Breast epithelium (tissue), 4 donors: ENCODE data around the gene SPRR5. TPM values are rescaled to one million over a fixed set of nuclear protein-coding genes. Genes with fewer than 3 reads are reported as not detected.

Experiments
- DNase-seq, 2 donors: peaks; one replicate each; pipeline ENCODE4 v3.0.0-alpha.2; 2019; ENCODE audit warnings: low spot score in 2 of 2
- H3K27ac ChIP-seq, 2 donors: fragments of 200-600 bp; sonication (generic) in 1 of 2; one replicate each; pipeline ENCODE4 v1.5.1; 2016 to 2019; ENCODE audit warnings: mild to moderate bottlenecking in 1 of 2
- H3K27me3 ChIP-seq, 2 donors: fragments of 200-600 bp; sonication (generic) in 1 of 2; one replicate each; pipeline versions ENCODE4 v1.5.1 to v1.6.0; 2017 to 2019; ENCODE audit warnings: control low read depth in 1 of 2, mild to moderate bottlenecking in 1 of 2
- H3K36me3 ChIP-seq: fragments of 200-600 bp; one replicate; pipeline ENCODE4 v1.5.1; 2019
- H3K4me1 ChIP-seq, 2 donors: fragments of 200-600 bp; sonication (generic); one replicate each; pipeline ENCODE4 v1.5.1; 2016 to 2019; ENCODE audit warnings: control low read depth in 1 of 2
- H3K4me3 ChIP-seq, 3 donors: fragments of 200-600 bp; sonication (generic); 1 replicate in 2 of 3; 2 replicates in 1 of 3; pipeline ENCODE4 v1.5.1; 2016 to 2019; ENCODE audit warnings: mild to moderate bottlenecking in 3 of 3, moderate library complexity in 2 of 3
- H3K9me3 ChIP-seq, 2 donors: fragments of 200-600 bp; sonication (generic) in 1 of 2; one replicate each; pipeline ENCODE4 v1.5.1; 2016 to 2019; ENCODE audit warnings: control low read depth in 1 of 2
- CTCF ChIP-seq, 3 donors: fragments of 450-650 bp; IDR thresholded peaks; one replicate each; pipeline ENCODE4 v1.5.1; 2016 to 2017; ENCODE audit warnings: antibody characterized with exemption in 3 of 3, mild to moderate bottlenecking in 3 of 3, moderate library complexity in 3 of 3
- POLR2A ChIP-seq: fragments of 450-650 bp; IDR thresholded peaks from one replicate; pipeline ENCODE4 v1.6.1; 2016; ENCODE audit warnings: antibody characterized with exemption, mild to moderate bottlenecking, moderate library complexity
- POLR2AphosphoS5 ChIP-seq, 3 donors: sonication (generic); formaldehyde crosslinking; IDR thresholded peaks; one replicate each; pipeline ENCODE4 v1.6.1; 2017; ENCODE audit warnings: antibody characterized with exemption in 3 of 3
- intact Hi-C: fragments of 100-400 bp; cut with DNase I; formaldehyde crosslinking; loops from one replicate; pipeline ENCODE4 v1.15.1; 2023; ENCODE audit warnings: low total_unique reads
- total RNA-seq, 3 donors: library from RNA; depleted of rRNA; stranded (reverse); fragments of >200 nt; gene quantifications; one replicate each; pipeline ENCODE4 v1.1.0, GENCODE V29; 2016

SPRR5 gene
- total RNA-seq, 3 donors from 2014 or later: not detected

- Histone ChIP-seq H3K36me3 (no peaks in the 10 kb centered on the region), H3K4me1 (no peaks in the 10 kb centered on the region), H3K9me3 (no peaks in the 10 kb centered on the region), H3K27ac (no peak overlapping the region), H3K4me3 (no peak overlapping the region), H3K27me3 (no peaks in the 10 kb centered on the region)
- TF ChIP-seq POLR2A: no peak
- DNase-seq: no peak
- intact Hi-C loops: no loop called here
Observed at GRCh38 chr1:152926091-152926490, 20.9 kb upstream of the SPRR5 start.

GRCh38 chr1:152928671-152929070 is 18.3 kb upstream of the SPRR5 start:
- no peaks in the 10 kb centered on the region for H3K36me3 ChIP-seq
- no peak for DNase-seq
- no peak overlapping the region for H3K4me3 ChIP-seq
- H3K9me3 ChIP-seq: no peaks in the 10 kb centered on the region
- no peaks in the 10 kb centered on the region for H3K4me1 ChIP-seq
- intact Hi-C loops: no loop called here
- H3K27ac ChIP-seq: no peak overlapping the region
- TF ChIP-seq CTCF (IDR thresholded peaks at IDR 0.05) (no peak), POLR2A (no peak), POLR2AphosphoS5 (IDR thresholded peaks at IDR 0.05) (no peak)
- H3K27me3 ChIP-seq: no peaks in the 10 kb centered on the region

GRCh38 chr1:152932170-152932811 is 14.7 kb upstream of the SPRR5 start:
- Histone ChIP-seq H3K27me3 (no peaks in the 10 kb centered on the region), H3K4me3 (no peak overlapping the region), H3K27ac (no peak overlapping the region), H3K36me3 (no peaks in the 10 kb centered on the region), H3K4me1 (no peaks in the 10 kb centered on the region), H3K9me3 (no peaks in the 10 kb centered on the region)
- intact Hi-C loops: no loop called here
- TF ChIP-seq POLR2AphosphoS5 (IDR thresholded peaks at IDR 0.05): no peak
- no peak for TF ChIP-seq POLR2A
- TF ChIP-seq CTCF (IDR thresholded peaks at IDR 0.05): no peak
- no peak for DNase-seq

- Histone ChIP-seq H3K4me1 (no peaks in the 10 kb centered on the region), H3K27ac (no peak overlapping the region), H3K27me3 (no peaks in the 10 kb centered on the region), H3K9me3 (no peaks in the 10 kb centered on the region), H3K4me3 (no peak overlapping the region), H3K36me3 (no peaks in the 10 kb centered on the region)
- no peak for DNase-seq
- intact Hi-C loops: no loop called here
- no peak for TF ChIP-seq POLR2A
- no peak for TF ChIP-seq CTCF (IDR thresholded peaks at IDR 0.05)
- TF ChIP-seq POLR2AphosphoS5 (IDR thresholded peaks at IDR 0.05): no peak
Observed at GRCh38 chr1:152933196-152933595, 13.8 kb upstream of the SPRR5 start.

- no peaks in the 10 kb centered on the region for H3K4me1 ChIP-seq
- intact Hi-C loops: loop anchor here (5.0 kb wide), 1 partner anchor 353 kb away; no protein-coding TSS in a partner anchor
- no peaks in the 10 kb centered on the region for H3K27me3 ChIP-seq
- no peak for TF ChIP-seq CTCF (IDR thresholded peaks at IDR 0.05)
- TF ChIP-seq POLR2AphosphoS5 (IDR thresholded peaks at IDR 0.05): no peak
- TF ChIP-seq POLR2A: no peak
- no peak for DNase-seq
- no peaks in the 10 kb centered on the region for H3K9me3 ChIP-seq
- no peak overlapping the region for H3K4me3 ChIP-seq
- H3K27ac ChIP-seq: no peak overlapping the region
- no peaks in the 10 kb centered on the region for H3K36me3 ChIP-seq
Observed at GRCh38 chr1:152940614-152941013, 6.4 kb upstream of the SPRR5 start.
